ENCODE results near the gene FEZ2. TPM values are rescaled to one million over a fixed set of nuclear protein-coding genes. Genes with fewer than 3 reads are reported as not detected.

The FEZ2 gene
- total RNA-seq, 1 donor from 2014 or later, result 18.6 TPM

GRCh38 chr2:36562973-36563532, 34.9 kb downstream of the FEZ2 start:
- intact Hi-C loops (cut with micrococcal nuclease), result no loop called here

GRCh38 chr2:36562240-36562639, 35.7 kb downstream of the FEZ2 start:
- intact Hi-C loops (cut with micrococcal nuclease), result no loop called here

- intact Hi-C loops (cut with micrococcal nuclease), result no loop called here
Measured at GRCh38 chr2:36561237-36561944, 36.6 kb downstream of the FEZ2 start.

- intact Hi-C loops (cut with micrococcal nuclease), result no loop called here
Measured at GRCh38 chr2:36560726-36561125, 37.2 kb downstream of the FEZ2 start.

- intact Hi-C loops (cut with micrococcal nuclease), result no loop called here
Measured at GRCh38 chr2:36559221-36559942, 38.6 kb downstream of the FEZ2 start.

- intact Hi-C loops (cut with micrococcal nuclease), result no loop called here
Measured at GRCh38 chr2:36556842-36557241, 41.1 kb downstream of the FEZ2 start.

- intact Hi-C loops (cut with micrococcal nuclease), result no loop called here
Measured at GRCh38 chr2:36555789-36556188, 42.2 kb downstream of the FEZ2 start.

GRCh38 chr2:36554531-36554930, 43.4 kb downstream of the FEZ2 start:
- intact Hi-C loops (cut with micrococcal nuclease), result no loop called here

GRCh38 chr2:36553683-36554082, 44.3 kb downstream of the FEZ2 start:
- intact Hi-C loops (cut with micrococcal nuclease), result no loop called here

GRCh38 chr2:36550006-36550405, 48.0 kb downstream of the FEZ2 start:
- intact Hi-C loops (cut with micrococcal nuclease), result no loop called here

GRCh38 chr2:36549165-36549574, 48.8 kb downstream of the FEZ2 start:
- intact Hi-C loops (cut with micrococcal nuclease), result no loop called here

GRCh38 chr2:36547906-36548305, 50.1 kb downstream of the FEZ2 start:
- intact Hi-C loops (cut with micrococcal nuclease), result no loop called here

GRCh38 chr2:36545871-36546416, 52.0 kb downstream of the FEZ2 start:
- intact Hi-C loops (cut with micrococcal nuclease), result no loop called here

GRCh38 chr2:36544638-36545338, 53.2 kb downstream of the FEZ2 start:
- intact Hi-C loops (cut with micrococcal nuclease), result no loop called here

- intact Hi-C loops (cut with micrococcal nuclease), result no loop called here
Measured at GRCh38 chr2:36541891-36542595, 55.9 kb downstream of the FEZ2 start.

- intact Hi-C loops (cut with micrococcal nuclease), result no loop called here
Measured at GRCh38 chr2:36540986-36541754, 56.8 kb downstream of the FEZ2 start.

- intact Hi-C loops (cut with micrococcal nuclease), result no loop called here
Measured at GRCh38 chr2:36539631-36540030, 58.3 kb downstream of the FEZ2 start.

GRCh38 chr2:36538335-36538734, 59.6 kb downstream of the FEZ2 start:
- intact Hi-C loops (cut with micrococcal nuclease), result no loop called here

- intact Hi-C loops (cut with micrococcal nuclease), result no loop called here
Measured at GRCh38 chr2:36536776-36537175, 61.2 kb downstream of the FEZ2 start.

GRCh38 chr2:36535099-36535498, 62.9 kb downstream of the FEZ2 start:
- intact Hi-C loops (cut with micrococcal nuclease), result no loop called here
